Measurements from ENCODE around the gene MLXIP. TPM values are rescaled to one million over a fixed set of nuclear protein-coding genes. Genes with fewer than 3 reads are reported as not detected.

MLXIP gene
- total and polyA plus RNA-seq, 2 of the 13 experiments (the other 11 are each of a cell fraction or from before 2014, with no cell fraction given) = 5.3 to 6.7 TPM

GRCh38 chr12:122064025-122064777 lies 14.4 kb upstream of the MLXIP start (continued):
- TF ChIP-seq JARID2 (CRISPR knock-in tag; IDR thresholded peaks at IDR 0.05; ENCODE audit: insufficient replicate concordance) = no peak
- no peak for TF ChIP-seq ZBTB40 (IDR thresholded peaks at IDR 0.05)
- peak; percentile 37; the same call in 1 of the 2 replicates for TF ChIP-seq ZBTB40 (CRISPR knock-in tag; IDR thresholded peaks at IDR 0.05)
- no peak; the same call in 1 of the 2 replicates for TF ChIP-seq AKAP8 (CRISPR knock-in tag; IDR thresholded peaks at IDR 0.05)
- TF ChIP-seq LRRFIP1 (CRISPR knock-in tag; conservative IDR thresholded peaks at IDR 0.05) = no peak
- peak; percentile 83 for TF ChIP-seq ZNF280B (CRISPR knock-in tag; IDR thresholded peaks at IDR 0.05; ENCODE audit: borderline replicate concordance)
- TF ChIP-seq ZBTB14 (CRISPR knock-in tag; IDR thresholded peaks at IDR 0.05) = peak; percentile 17; the same call in 1 of the 2 replicates
- TF ChIP-seq PITX1 (CRISPR knock-in tag; IDR thresholded peaks at IDR 0.05) = no peak
- 0 out of 2 replicates have a peak, but pooled peaks have one; percentile 38 for TF ChIP-seq ATF1 (CRISPR knock-in tag; IDR thresholded peaks at IDR 0.05)
- TF ChIP-seq SMARCC2 (IDR thresholded peaks at IDR 0.05) = no peak
